ENCODE measurements around the gene COPB2. TPM values are rescaled to one million over a fixed set of nuclear protein-coding genes. Genes with fewer than 3 reads are reported as not detected.

The COPB2 gene
- total RNA-seq, 4 donors from 2014 or later, result 38.9 to 43.4 (median 42.1) TPM

DNA sequence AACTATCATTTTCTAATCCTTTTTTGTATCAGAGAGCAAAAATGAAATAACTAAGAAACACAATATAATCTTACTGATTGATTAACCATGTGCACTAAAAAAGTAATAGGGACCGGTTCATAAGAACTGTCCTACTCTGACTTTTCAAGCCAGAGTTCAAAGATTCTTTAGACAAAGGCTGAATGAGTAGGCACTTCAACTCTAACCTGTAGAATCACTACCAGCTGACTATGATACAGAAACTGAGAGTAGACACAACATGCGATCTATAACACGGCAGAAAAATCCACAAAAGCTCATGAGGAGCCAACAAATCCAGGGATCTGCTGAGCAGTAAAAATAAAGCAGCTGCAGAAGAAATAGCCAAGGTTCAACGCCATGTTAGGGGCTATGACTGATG, 8.9 kb downstream of the COPB2 start:
- no peak for TF ChIP-seq POLR2A (IDR thresholded peaks at IDR 0.05)
- TF ChIP-seq, protein P1, sequence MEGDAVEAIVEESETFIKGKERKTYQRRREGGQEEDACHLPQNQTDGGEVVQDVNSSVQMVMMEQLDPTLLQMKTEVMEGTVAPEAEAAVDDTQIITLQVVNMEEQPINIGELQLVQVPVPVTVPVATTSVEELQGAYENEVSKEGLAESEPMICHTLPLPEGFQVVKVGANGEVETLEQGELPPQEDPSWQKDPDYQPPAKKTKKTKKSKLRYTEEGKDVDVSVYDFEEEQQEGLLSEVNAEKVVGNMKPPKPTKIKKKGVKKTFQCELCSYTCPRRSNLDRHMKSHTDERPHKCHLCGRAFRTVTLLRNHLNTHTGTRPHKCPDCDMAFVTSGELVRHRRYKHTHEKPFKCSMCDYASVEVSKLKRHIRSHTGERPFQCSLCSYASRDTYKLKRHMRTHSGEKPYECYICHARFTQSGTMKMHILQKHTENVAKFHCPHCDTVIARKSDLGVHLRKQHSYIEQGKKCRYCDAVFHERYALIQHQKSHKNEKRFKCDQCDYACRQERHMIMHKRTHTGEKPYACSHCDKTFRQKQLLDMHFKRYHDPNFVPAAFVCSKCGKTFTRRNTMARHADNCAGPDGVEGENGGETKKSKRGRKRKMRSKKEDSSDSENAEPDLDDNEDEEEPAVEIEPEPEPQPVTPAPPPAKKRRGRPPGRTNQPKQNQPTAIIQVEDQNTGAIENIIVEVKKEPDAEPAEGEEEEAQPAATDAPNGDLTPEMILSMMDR (IDR thresholded peaks at IDR 0.05 in 4 of 5, conservative IDR thresholded peaks at IDR 0.05 in 1 of 5), result no peak
- in situ Hi-C loops (cut with MboI; ENCODE audit: low sequenced_read_pairs in 4 of 4), result no loop called here
- H3K9me3 ChIP-seq, result no peaks in the 10 kb centered on the region
- ATAC-seq (no peak), DNase-seq (no peak)
- H3K4me1 ChIP-seq, result no peaks in the 10 kb centered on the region
- no peak overlapping the region for H3K27ac ChIP-seq
- H3K4me3 ChIP-seq, result no peak overlapping the region
- H3K36me3 ChIP-seq, result peaks cover 7 to 68% of the 10 kb centered on the region in 2 donors
- intact Hi-C loops (cut with DNase I; ENCODE audit: low total_unique reads), result no loop called here
- H3K27me3 ChIP-seq, result no peaks in the 10 kb centered on the region

DNA sequence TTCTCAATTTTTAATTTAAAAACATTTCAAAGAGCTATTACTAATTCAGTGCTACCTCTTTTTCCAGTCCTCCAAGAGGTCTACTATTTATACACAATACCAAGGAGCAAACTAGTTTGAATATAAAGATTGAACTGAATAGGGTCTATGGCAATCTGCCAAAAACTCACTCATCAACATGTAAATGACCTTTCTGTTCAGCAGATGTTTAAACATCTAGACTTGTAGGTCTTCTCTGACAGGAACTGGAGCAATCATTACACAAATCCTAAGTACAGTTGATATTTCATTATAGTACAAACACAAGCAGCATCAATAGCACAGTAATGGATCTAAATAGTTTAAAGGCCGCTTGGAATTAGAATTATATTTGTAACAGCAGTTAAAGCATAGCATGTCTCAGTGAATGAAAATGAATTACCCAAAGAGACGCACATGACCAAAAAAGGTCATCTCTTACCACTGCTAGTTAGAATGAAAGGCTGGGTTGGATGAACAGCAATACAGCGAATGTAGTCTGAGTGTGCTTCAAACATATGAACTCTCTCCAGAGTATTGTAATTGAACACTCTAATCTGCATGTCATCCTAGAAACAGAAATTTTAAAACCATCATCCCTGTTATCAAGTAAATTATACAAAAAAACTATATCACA, 10.7 kb downstream of the COPB2 start:
- intact Hi-C loops (cut with DNase I; ENCODE audit: low total_unique reads) (no loop called here), in situ Hi-C loops (cut with MboI; ENCODE audit: low sequenced_read_pairs in 4 of 4) (no loop called here)
- H3K27ac ChIP-seq, result no peak overlapping the region
- DNase-seq, result no peak
- peaks cover 7 to 86% of the 10 kb centered on the region in 2 donors for H3K36me3 ChIP-seq
- no peaks in the 10 kb centered on the region for H3K9me3 ChIP-seq
- H3K27me3 ChIP-seq, result no peaks in the 10 kb centered on the region
- no peak overlapping the region for H3K4me3 ChIP-seq
- TF ChIP-seq, protein P1 (IDR thresholded peaks at IDR 0.05 in 4 of 5, conservative IDR thresholded peaks at IDR 0.05 in 1 of 5), result no peak
- no peak for TF ChIP-seq POLR2A (IDR thresholded peaks at IDR 0.05)
- no peak for ATAC-seq
- no peaks in the 10 kb centered on the region for H3K4me1 ChIP-seq

DNA sequence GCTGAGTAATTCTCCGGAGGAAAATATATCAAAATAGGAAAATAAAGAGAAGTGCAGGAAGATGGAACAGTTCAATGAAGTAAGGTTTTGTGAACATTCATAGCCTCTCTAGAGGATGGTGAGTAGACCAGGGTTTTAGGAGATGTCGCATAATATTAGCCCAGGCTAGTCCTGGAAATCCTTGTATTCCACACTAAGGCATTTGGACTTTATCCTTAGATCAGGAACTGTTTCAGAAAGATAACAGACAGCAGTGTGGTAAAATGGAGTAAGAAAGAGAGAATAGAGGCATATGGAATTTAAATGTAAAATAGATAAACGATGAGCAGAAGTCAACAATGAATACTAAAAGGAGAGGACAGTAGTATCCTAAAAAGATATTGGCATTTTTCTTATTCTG, 12.1 kb downstream of the COPB2 start:
- ATAC-seq (no peak), DNase-seq (no peak)
- intact Hi-C loops (cut with DNase I; ENCODE audit: low total_unique reads), result no loop called here
- Histone ChIP-seq H3K27ac (no peak overlapping the region), H3K4me3 (no peak overlapping the region), H3K27me3 (no peaks in the 10 kb centered on the region), H3K36me3 (peaks cover 4 to 87% of the 10 kb centered on the region in 2 donors), H3K4me1 (no peaks in the 10 kb centered on the region), H3K9me3 (no peaks in the 10 kb centered on the region)
- TF ChIP-seq, protein P1 (IDR thresholded peaks at IDR 0.05 in 4 of 5, conservative IDR thresholded peaks at IDR 0.05 in 1 of 5), result no peak
- no peak for TF ChIP-seq POLR2A (IDR thresholded peaks at IDR 0.05)
- in situ Hi-C loops (cut with MboI; ENCODE audit: low sequenced_read_pairs in 4 of 4), result no loop called here

DNA sequence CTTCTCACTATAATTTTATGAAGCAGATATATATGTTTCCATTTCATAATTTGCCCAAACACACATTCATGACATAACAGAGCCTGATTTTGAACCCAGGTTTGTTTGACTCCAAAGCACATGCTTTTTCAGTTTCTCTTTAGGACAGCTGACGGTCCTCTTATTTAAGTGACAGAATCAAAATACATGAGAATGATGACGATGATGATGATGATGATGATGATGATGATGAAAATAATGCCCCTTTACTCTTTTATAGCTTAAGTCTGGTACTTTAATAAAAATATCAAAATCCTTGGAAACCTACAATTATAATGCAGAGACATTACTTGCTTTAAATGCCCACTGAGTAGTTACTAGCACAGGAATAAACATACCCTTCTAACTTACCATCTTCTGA, 15.3 kb downstream of the COPB2 start:
- H3K4me3 ChIP-seq, result no peak overlapping the region
- in situ Hi-C loops (cut with MboI; ENCODE audit: low sequenced_read_pairs in 4 of 4) (no loop called here), intact Hi-C loops (cut with DNase I; ENCODE audit: low total_unique reads) (no loop called here)
- H3K36me3 ChIP-seq, result peaks cover 4 to 97% of the 10 kb centered on the region in 2 donors
- H3K27ac ChIP-seq, result no peak overlapping the region
- H3K4me1 ChIP-seq, result no peaks in the 10 kb centered on the region
- no peak for TF ChIP-seq POLR2A (IDR thresholded peaks at IDR 0.05)
- TF ChIP-seq, protein P1 (IDR thresholded peaks at IDR 0.05 in 4 of 5, conservative IDR thresholded peaks at IDR 0.05 in 1 of 5), result no peak
- no peaks in the 10 kb centered on the region for H3K27me3 ChIP-seq
- no peak for ATAC-seq
- no peaks in the 10 kb centered on the region for H3K9me3 ChIP-seq
- no peak for DNase-seq

DNA sequence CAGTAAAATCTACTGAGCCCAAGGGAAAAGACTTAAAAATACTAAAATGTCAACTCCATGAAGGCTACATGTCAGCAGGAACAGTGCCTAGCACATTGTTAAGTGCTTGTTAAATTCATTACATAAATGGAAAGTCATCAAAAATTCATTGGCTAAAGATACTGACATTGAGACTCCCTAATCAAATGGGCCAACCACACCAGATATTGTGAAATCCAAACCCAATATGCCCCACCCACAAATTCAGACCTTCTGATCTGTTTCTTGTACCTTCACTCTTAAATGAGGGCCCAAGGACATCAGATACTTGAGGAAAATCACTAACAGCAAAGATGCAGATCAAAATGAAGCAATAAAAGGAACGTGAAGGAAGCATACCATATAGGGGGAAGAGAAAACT, 24.9 kb downstream of the COPB2 start:
- no peak for DNase-seq
- intact Hi-C loops (cut with DNase I; ENCODE audit: low total_unique reads), result no loop called here
- Histone ChIP-seq H3K36me3 (peaks cover 0 to 95% of the 10 kb centered on the region in 2 donors), H3K27me3 (no peaks in the 10 kb centered on the region), H3K27ac (no peak overlapping the region), H3K4me1 (no peaks in the 10 kb centered on the region), H3K4me3 (no peak overlapping the region), H3K9me3 (no peaks in the 10 kb centered on the region)
- no peak for TF ChIP-seq POLR2A (IDR thresholded peaks at IDR 0.05)
- TF ChIP-seq, protein P1 (IDR thresholded peaks at IDR 0.05 in 4 of 5, conservative IDR thresholded peaks at IDR 0.05 in 1 of 5), result no peak
- in situ Hi-C loops (cut with MboI; ENCODE audit: low sequenced_read_pairs in 4 of 4), result no loop called here
- ATAC-seq, result no peak

Measured in gastrocnemius medialis (tissue), 4 donors.